HFFc6 (cell line): ENCODE data around the gene CAMK2G. TPM values are rescaled to one million over a fixed set of nuclear protein-coding genes. Genes with fewer than 3 reads are reported as not detected.

Experiments
- DNase-seq: peaks from one replicate; pipeline ENCODE4 v3.0.0-alpha.2; 2018
- H3K27ac Mint-ChIP-seq: 2 replicates; pipeline ENCODE4 v1.8.0; 2020; ENCODE audit warnings: mild to moderate bottlenecking, mixed read lengths
- H3K27me3 Mint-ChIP-seq: 2 replicates; pipeline ENCODE4 v1.8.0; 2021; ENCODE audit warnings: mild to moderate bottlenecking, moderate library complexity, mixed read lengths; ENCODE audit not compliant: insufficient read depth
- H3K36me3 Mint-ChIP-seq: 2 replicates; pipeline ENCODE4 v1.8.0; 2021; ENCODE audit warnings: low read depth, mixed read lengths
- H3K4me1 Mint-ChIP-seq: 2 replicates; pipeline ENCODE4 v1.8.0; 2020; ENCODE audit warnings: low read depth, mixed read lengths
- H3K4me3 Mint-ChIP-seq: 2 replicates; pipeline ENCODE4 v1.8.0; 2020; ENCODE audit warnings: mild to moderate bottlenecking, moderate library complexity, mixed read lengths
- H3K9me3 Mint-ChIP-seq: 2 replicates; pipeline ENCODE4 v1.8.0; 2020; ENCODE audit warnings: mild to moderate bottlenecking, mixed read lengths
- CTCF ChIP-seq: fragments of 200-600 bp; sonication (generic); IDR thresholded peaks from 2 replicates; pipeline ENCODE4 v1.5.0; 2021; ENCODE audit warnings: antibody characterized with exemption, mild to moderate bottlenecking
- total RNA-seq, 6 experiments: library from RNA; stranded (reverse); fragmentation: NEBNext Ultra II Directional; extraction: Animal tissue kit (Norgen Biotek cat#: 25700); gene quantifications; 2 replicates in 1 of 6; 3 replicates in 5 of 6; pipeline ENCODE4 v1.2.3, GENCODE V29; 2021

Gene CAMK2G
- total RNA-seq, 6 experiments from 2014 or later, result 24.6 to 33.1 (median 28.1) TPM

GRCh38 chr10:73857446-73857845 is 16.9 kb downstream of the CAMK2G start:
- H3K4me1 Mint-ChIP-seq, result peaks cover 32% of the 10 kb centered on the region
- H3K4me3 Mint-ChIP-seq, result peak overlapping the region; percentile 66
- H3K27me3 Mint-ChIP-seq, result peaks cover 2% of the 10 kb centered on the region; the same call in 1 of the 2 replicates
- H3K9me3 Mint-ChIP-seq, result no peaks in the 10 kb centered on the region
- peaks cover 23% of the 10 kb centered on the region for H3K36me3 Mint-ChIP-seq
- DNase-seq, result peak; percentile 60
- no peak for TF ChIP-seq CTCF
- H3K27ac Mint-ChIP-seq, result peak overlapping the region; percentile 69

GRCh38 chr10:73856261-73856660 is 18.1 kb downstream of the CAMK2G start:
- no peak for TF ChIP-seq CTCF
- peaks cover 2% of the 10 kb centered on the region; the same call in 1 of the 2 replicates for H3K27me3 Mint-ChIP-seq
- DNase-seq, result no peak
- H3K27ac Mint-ChIP-seq, result no peak overlapping the region
- no peaks in the 10 kb centered on the region for H3K9me3 Mint-ChIP-seq
- peaks cover 23% of the 10 kb centered on the region for H3K36me3 Mint-ChIP-seq
- no peak overlapping the region for H3K4me3 Mint-ChIP-seq
- peaks cover 42% of the 10 kb centered on the region for H3K4me1 Mint-ChIP-seq

- Mint-ChIP-seq H3K36me3 (peaks cover 17% of the 10 kb centered on the region), H3K4me1 (peaks cover 51% of the 10 kb centered on the region), H3K27ac (no peak overlapping the region), H3K4me3 (no peak overlapping the region), H3K27me3 (0 out of 2 replicates have a peak, but pooled peaks cover 2% of the 10 kb centered on the region), H3K9me3 (no peaks in the 10 kb centered on the region)
- DNase-seq, result no peak
- no peak for TF ChIP-seq CTCF
These were observed 18.9 kb downstream of the CAMK2G start for GRCh38 chr10:73855413-73855812.

- Mint-ChIP-seq H3K4me3 (no peak overlapping the region), H3K36me3 (peaks cover 16% of the 10 kb centered on the region), H3K4me1 (peaks cover 49% of the 10 kb centered on the region), H3K27me3 (0 out of 2 replicates have a peak, but pooled peaks cover 2% of the 10 kb centered on the region), H3K9me3 (no peaks in the 10 kb centered on the region), H3K27ac (no peak overlapping the region)
- no peak for TF ChIP-seq CTCF
- DNase-seq, result no peak
These were observed 20.0 kb downstream of the CAMK2G start for GRCh38 chr10:73854310-73854709.

- Mint-ChIP-seq H3K27me3 (no peaks in the 10 kb centered on the region), H3K36me3 (peaks cover 11% of the 10 kb centered on the region; the same call in 1 of the 2 replicates), H3K9me3 (no peaks in the 10 kb centered on the region), H3K27ac (no peak overlapping the region), H3K4me1 (peaks cover 43% of the 10 kb centered on the region), H3K4me3 (no peak overlapping the region)
- DNase-seq, result no peak
- no peak for TF ChIP-seq CTCF
These were observed 21.2 kb downstream of the CAMK2G start for GRCh38 chr10:73853196-73853595.
